Activated CD8-positive, alpha-beta T cell treated with anti-CD3 and anti-CD28 coated beads, Interleukin-2, amount 10 ng/mL, durations not matched to agents 7 days and 5 days (primary cell): Measurements from ENCODE around the gene CPLX3. TPM values are rescaled to one million over a fixed set of nuclear protein-coding genes. Genes with fewer than 3 reads are reported as not detected.

Experiments used
- ATAC-seq: fragments of 150-1000 bp; cut with Tn5 transposase; one replicate; pipeline ENCODE4 v1.10.0; 2021; ENCODE audit warnings: moderate library complexity
- CTCF ChIA-PET: fragments of 350-600 bp; sonication (Branson Sonifier 250); formaldehyde crosslinking; loops from one replicate; lab custom pipeline; 2021; ENCODE audit warnings: antibody characterized with exemption; lab: Charles Lee
- POLR2A ChIA-PET: fragments of 350-600 bp; sonication (Branson Sonifier 250); formaldehyde crosslinking; loops from one replicate; lab custom pipeline; 2021; ENCODE audit warnings: antibody characterized with exemption; lab: Charles Lee
- DNase-seq: peaks from one replicate; pipeline ENCODE4 v3.0.0-alpha.2; 2020
- H3K27ac Mint-ChIP-seq: one replicate; pipeline ENCODE4 v1.8.0; 2021; ENCODE audit warnings: mild to moderate bottlenecking, mixed read lengths
- H3K27me3 Mint-ChIP-seq: one replicate; pipeline ENCODE4 v1.8.0; 2021; ENCODE audit warnings: low read depth, mixed read lengths
- H3K36me3 Mint-ChIP-seq: one replicate; pipeline ENCODE4 v1.8.0; 2021; ENCODE audit warnings: low read depth, mixed read lengths
- H3K4me1 Mint-ChIP-seq: one replicate; pipeline ENCODE4 v1.8.0; 2021; ENCODE audit warnings: low read depth, mixed read lengths
- H3K4me3 Mint-ChIP-seq: one replicate; pipeline ENCODE4 v1.8.0; 2021; ENCODE audit warnings: mild to moderate bottlenecking, mixed read lengths
- H3K9me3 Mint-ChIP-seq: one replicate; pipeline ENCODE4 v1.8.0; 2022; ENCODE audit warnings: mixed read lengths; ENCODE audit not compliant: insufficient read depth
- microRNA-seq: library from miRNA; unstranded; fragments of <30 nt; microRNA quantifications from one replicate; pipeline ENCODE4 v1.2.0, GENCODE V29; 2022
- total RNA-seq, 2 experiments: library from RNA; stranded (reverse); gene quantifications; one replicate each; pipeline ENCODE4 v1.2.3, GENCODE V29; 2021

The CPLX3 gene
- total RNA-seq, 2 experiments from 2014 or later, result not detected

- ChIA-PET CTCF (interaction anchor here (3.8 kb wide), 1 partner anchor 24 kb away, joined by 15 read pairs; no protein-coding TSS in a partner anchor), POLR2A (no interaction called here)
- no peak for ATAC-seq
- DNase-seq, result no peak
- Mint-ChIP-seq H3K27me3 (peaks cover 10% of the 10 kb centered on the region), H3K27ac (no peak overlapping the region), H3K4me1 (peaks cover 8% of the 10 kb centered on the region), H3K9me3 (no peaks in the 10 kb centered on the region), H3K36me3 (peaks cover 4% of the 10 kb centered on the region), H3K4me3 (no peak overlapping the region)
These were observed 51.8 kb downstream of the CPLX3 start for GRCh38 chr15:74878273-74878672.

Small RNAs within 50 kb of the gene (microRNA-seq; reads per million reads assigned to microRNA genes)
- gene MIR4513, result not detected
- gene MIR6882, result 7.5 reads per million, percentile 15 among the genes with 10 or more reads in this experiment

Other genes with a start within 250 kb of the CPLX3 start
- 100 to 1,000 TPM; 125 to 128 TPM for gene CLK3, start 210.8 kb upstream of the CPLX3 start, total RNA-seq
- gene EDC3, start 130.6 kb upstream of the CPLX3 start, total RNA-seq, result 10 to 100 TPM; 40.4 to 41.6 TPM
- 1 to 10 TPM; 4.7 to 4.8 TPM for gene CYP1A1, start 101.1 kb upstream of the CPLX3 start, total RNA-seq
- not detected for gene CYP1A2, start 77.8 kb upstream of the CPLX3 start, total RNA-seq
- gene CSK, start 44.5 kb upstream of the CPLX3 start, total RNA-seq, result 100 to 1,000 TPM; 314 to 330 TPM
- gene LMAN1L, start 13.8 kb upstream of the CPLX3 start, total RNA-seq, result 1 to 10 TPM in 1 of 2 experiments, under 1 TPM in 1; 0.47 to 1.0 TPM
- 10 to 100 TPM; 56.9 to 58.0 TPM for gene ULK3, start 16.5 kb downstream of the CPLX3 start, total RNA-seq
- 100 to 1,000 TPM in 1 of 2 experiments, 10 to 100 TPM in 1; 96.9 to 105 TPM for gene SCAMP2, start 46.7 kb downstream of the CPLX3 start, total RNA-seq
- 10 to 100 TPM; 55.7 to 56.7 TPM for gene MPI, start 63.4 kb downstream of the CPLX3 start, total RNA-seq
- gene FAM219B, start 80.2 kb downstream of the CPLX3 start, total RNA-seq, result 10 to 100 TPM; 61.3 to 72.5 TPM
- gene COX5A, start 111.4 kb downstream of the CPLX3 start, total RNA-seq, result 100 to 1,000 TPM; 305 to 313 TPM
- gene RPP25, start 130.1 kb downstream of the CPLX3 start, total RNA-seq, result 1 to 10 TPM; 6.5 to 7.2 TPM
- 1 to 10 TPM; 1.1 TPM for gene SCAMP5, start 168.9 kb downstream of the CPLX3 start, total RNA-seq
- 10 to 100 TPM; 27.3 to 29.1 TPM for gene PPCDC, start 197.0 kb downstream of the CPLX3 start, total RNA-seq